ENCODE measurements around the gene MC4R.
A peak's percentile ranks its signal among the peaks of the same experiment; 100 is the strongest.
"Not testable (repeated sequence)": the region's sequence is repeated elsewhere in the genome, so short reads cannot be mapped to it uniquely, and the experiment has no call there.

Gene MC4R

DNA sequence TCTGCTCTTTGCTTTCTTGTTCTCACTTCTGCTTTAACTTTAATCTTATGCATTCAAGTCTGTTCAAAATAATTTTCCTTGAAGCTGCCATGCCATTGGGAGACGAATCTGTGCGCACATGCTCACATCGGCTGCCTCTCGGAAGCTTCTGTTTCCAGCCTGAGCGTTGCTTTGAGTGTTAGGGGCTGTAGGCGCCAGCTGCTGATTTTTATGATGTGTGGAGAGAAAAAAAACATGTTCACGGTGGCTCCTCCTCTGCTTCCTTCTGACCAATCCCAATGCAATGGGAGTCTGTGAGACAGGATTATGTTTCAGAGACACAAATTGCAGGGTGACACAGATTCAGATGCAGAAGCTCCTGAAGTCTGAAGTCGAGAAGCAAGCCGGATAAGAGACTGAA, at the start of gene MC4R:
TSS of gene MC4R (minus strand) at position 180 of the 400 bp plus-strand sequence. CDS start 426 bp downstream, outside the sequence.
- TF ChIP-seq, protein P1, sequence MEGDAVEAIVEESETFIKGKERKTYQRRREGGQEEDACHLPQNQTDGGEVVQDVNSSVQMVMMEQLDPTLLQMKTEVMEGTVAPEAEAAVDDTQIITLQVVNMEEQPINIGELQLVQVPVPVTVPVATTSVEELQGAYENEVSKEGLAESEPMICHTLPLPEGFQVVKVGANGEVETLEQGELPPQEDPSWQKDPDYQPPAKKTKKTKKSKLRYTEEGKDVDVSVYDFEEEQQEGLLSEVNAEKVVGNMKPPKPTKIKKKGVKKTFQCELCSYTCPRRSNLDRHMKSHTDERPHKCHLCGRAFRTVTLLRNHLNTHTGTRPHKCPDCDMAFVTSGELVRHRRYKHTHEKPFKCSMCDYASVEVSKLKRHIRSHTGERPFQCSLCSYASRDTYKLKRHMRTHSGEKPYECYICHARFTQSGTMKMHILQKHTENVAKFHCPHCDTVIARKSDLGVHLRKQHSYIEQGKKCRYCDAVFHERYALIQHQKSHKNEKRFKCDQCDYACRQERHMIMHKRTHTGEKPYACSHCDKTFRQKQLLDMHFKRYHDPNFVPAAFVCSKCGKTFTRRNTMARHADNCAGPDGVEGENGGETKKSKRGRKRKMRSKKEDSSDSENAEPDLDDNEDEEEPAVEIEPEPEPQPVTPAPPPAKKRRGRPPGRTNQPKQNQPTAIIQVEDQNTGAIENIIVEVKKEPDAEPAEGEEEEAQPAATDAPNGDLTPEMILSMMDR (IDR thresholded peaks at IDR 0.05; ENCODE audit: low read depth, low read length, missing control alignments) = no peak

DNA sequence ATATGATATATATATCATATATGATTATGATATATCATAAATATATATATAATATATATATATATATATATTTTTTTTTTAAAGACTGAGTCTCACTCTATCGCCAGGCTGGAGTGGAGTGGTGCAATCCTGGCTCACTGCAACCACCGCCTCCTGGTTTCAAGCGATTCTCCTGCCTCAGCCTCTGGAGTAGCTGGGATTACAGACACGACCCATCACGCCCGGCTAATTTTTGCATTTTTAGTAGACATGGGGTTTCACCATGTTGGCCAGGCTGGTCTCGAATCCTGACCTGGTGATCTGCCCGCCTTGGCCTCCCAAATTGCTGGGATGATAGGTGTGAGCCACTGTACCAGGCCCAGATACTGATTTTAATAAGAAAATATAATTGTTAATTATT, 49.7 kb upstream of the MC4R start:
- not testable (repeated sequence) for H3K4me3 ChIP-seq (ENCODE audit: low read depth, low read length); DNase-seq (ENCODE audit: low read depth)

More for the DNA sequence above, at the start of gene MC4R:
- no peak for DNase-seq (ENCODE audit: low read depth)
- H3K4me3 ChIP-seq (ENCODE audit: low read depth, low read length) = no peak within 1 kb of the TSS

DNA sequence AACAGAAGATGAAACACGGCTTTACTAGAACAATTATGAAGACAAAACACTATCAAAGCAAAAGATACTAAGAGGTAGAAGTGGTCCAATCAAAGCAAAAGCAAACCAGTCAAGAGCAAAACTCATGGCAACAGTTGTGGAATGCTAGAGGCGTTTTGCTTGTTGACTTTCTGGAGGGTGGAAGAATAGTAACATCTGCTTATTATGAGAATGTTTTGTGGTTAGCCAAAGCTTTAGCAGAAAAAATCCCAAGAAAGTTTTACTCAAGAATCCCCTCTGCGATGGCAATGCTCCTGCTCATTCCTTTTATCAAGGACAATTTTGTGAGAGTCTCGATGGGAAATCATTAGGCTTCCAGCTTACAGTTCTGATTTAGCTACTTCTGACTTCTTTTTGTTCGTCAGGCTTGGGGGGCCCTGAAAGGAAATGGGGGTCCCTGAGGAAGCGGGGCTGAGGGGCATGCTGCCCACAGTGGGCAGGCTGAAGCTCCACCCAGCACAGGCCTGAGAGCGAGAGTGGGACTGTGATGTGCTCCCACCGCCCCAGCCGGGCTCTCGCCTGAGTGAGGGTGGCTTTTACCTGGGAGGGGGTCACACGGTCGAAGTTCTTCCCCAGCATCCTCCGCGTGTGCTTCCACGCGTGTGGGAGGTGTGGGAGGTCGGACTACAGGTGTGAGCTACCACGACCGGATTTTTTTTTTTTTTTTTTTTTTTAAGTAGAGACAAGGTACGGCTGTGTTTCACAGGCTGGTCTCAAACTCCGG, 49.0 kb upstream of the MC4R start:
- no peak for DNase-seq (ENCODE audit: low read depth)

DNA sequence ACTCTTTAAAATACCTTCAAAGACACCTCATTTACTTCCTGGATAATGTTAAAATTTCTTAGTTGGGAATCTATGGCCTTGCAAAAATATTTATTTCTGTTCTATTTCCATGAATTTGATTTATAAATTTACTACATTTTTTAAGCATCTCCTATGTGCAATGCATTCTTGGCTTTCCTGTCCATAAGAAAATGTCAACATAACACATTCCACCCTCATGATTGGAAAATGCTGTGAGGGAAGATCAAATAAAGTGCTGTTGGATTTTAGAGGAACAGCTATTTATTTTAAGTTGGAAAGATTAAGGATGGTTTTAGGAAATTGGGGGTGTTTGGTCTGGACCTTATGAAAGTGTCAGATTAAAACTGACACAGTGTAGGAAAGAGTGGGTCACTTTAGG, 45.4 kb upstream of the MC4R start:
- no peak for DNase-seq (ENCODE audit: low read depth)
- TF ChIP-seq, protein P1 (IDR thresholded peaks at IDR 0.05; ENCODE audit: low read depth, low read length, missing control alignments) = no peak
- no peak overlapping the region for H3K4me3 ChIP-seq (ENCODE audit: low read depth, low read length)

More for the DNA sequence above, 49.0 kb upstream of the MC4R start:
- TF ChIP-seq, protein P1 (IDR thresholded peaks at IDR 0.05; ENCODE audit: low read depth, low read length, missing control alignments) = no peak
- no peak overlapping the region for H3K4me3 ChIP-seq (ENCODE audit: low read depth, low read length)

DNA sequence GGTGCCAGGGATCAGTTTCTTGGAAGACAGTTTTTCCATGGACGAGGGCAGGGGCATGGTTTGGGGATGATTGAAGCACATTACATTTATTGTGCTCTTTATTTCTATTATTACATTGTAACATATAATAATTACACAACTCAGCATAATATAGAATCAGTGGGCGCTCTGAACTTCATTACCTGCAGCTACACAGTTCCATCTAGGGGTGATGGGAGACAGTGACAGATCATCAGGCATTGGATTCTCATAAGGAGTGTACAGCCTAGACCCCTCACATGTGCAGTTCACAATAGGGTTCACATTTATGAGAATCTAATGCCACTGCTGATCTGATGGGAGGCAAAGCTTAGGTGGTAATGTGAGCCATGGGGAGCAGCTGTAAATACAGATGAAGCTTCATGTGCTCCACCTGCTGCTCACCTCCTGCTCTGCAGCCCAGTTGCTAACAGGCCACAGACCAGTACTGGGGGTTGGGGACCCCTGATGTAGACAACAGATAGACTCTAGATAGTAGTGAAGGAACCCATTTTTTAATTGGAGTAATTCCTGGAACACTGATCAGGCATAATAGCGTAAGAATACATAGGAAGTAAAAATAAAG, 41.5 kb upstream of the MC4R start:
- no peak overlapping the region for H3K4me3 ChIP-seq (ENCODE audit: low read depth, low read length)
- TF ChIP-seq, protein P1 (IDR thresholded peaks at IDR 0.05; ENCODE audit: low read depth, low read length, missing control alignments) = peak; percentile 59
- no peak for DNase-seq (ENCODE audit: low read depth)

DNA sequence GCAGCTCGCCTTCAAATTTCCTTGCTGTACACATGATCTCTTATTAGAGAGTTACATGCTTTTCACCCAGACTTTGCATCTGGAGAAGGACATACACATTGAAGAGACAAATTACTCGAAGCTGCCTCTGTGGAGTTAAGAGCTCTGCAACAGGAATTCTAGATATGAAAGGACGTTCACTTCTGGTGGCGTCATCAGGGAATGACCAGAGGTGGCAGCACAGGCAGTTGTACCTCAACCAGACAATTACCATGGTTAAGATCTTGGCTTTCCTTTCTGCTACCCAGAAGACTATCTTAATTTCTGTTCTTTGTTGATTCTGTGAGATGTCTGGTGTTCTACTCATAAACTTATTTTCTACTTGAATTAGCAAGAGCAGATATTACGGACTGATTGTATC, 39.1 kb upstream of the MC4R start:
- TF ChIP-seq, protein P1 (IDR thresholded peaks at IDR 0.05; ENCODE audit: low read depth, low read length, missing control alignments) = peak; percentile 36
- DNase-seq (ENCODE audit: low read depth) = no peak
- H3K4me3 ChIP-seq (ENCODE audit: low read depth, low read length) = no peak overlapping the region

DNA sequence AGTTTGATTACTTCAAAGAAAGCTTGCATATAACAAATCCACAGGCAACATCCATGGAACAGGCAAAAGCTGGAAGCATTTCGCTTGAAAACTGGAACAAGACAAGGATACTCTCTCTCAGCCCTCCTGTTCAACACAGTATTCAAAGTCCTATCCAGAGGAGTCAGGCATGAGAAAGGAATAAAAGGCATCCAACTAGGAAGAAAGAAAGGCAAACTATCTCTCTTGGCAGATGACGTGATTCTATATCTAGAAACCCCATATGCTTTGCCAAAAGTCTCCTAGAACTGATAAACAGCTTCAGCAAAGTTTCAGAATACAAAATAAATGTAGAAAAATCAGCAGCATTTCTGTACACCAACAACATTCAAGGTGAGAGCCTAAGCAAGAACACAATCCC, 34.1 kb upstream of the MC4R start:
- H3K4me3 ChIP-seq (ENCODE audit: low read depth, low read length) = no peak overlapping the region
- TF ChIP-seq, protein P1 (IDR thresholded peaks at IDR 0.05; ENCODE audit: low read depth, low read length, missing control alignments) = no peak
- no peak for DNase-seq (ENCODE audit: low read depth)
